ENCODE measurements around the gene P2RX1. TPM values are rescaled to one million over a fixed set of nuclear protein-coding genes. Genes with fewer than 3 reads are reported as not detected.

P2RX1 gene
- total RNA-seq, 4 donors from 2014 or later: 0.25 to 2.6 (median 1.2) TPM

- no peak overlapping the region for H3K4me3 ChIP-seq
- WGBS: 97% methylated on average over 2 of the region's 2 CpGs
- no peak overlapping the region for H3K27ac ChIP-seq
- no peak for DNase-seq (ENCODE audit: low spot score in 2 of 2)
- TF ChIP-seq POLR2A (IDR thresholded peaks at IDR 0.05) (no peak), EP300 (IDR thresholded peaks at IDR 0.05) (no peak), POLR2AphosphoS5 (IDR thresholded peaks at IDR 0.05) (no peak), CTCF (IDR thresholded peaks at IDR 0.05) (no peak)
- no peaks in the 10 kb centered on the region for H3K27me3 ChIP-seq
- H3K9me3 ChIP-seq: no peaks in the 10 kb centered on the region
- H3K4me1 ChIP-seq: peaks cover 27% of the 10 kb centered on the region
- no peaks in the 10 kb centered on the region for H3K36me3 ChIP-seq
Measured at GRCh38 chr17:3912827-3913226, 3.4 kb downstream of the P2RX1 start.

- no peak for DNase-seq (ENCODE audit: low spot score in 2 of 2)
- Histone ChIP-seq H3K27ac (no peak overlapping the region), H3K27me3 (no peaks in the 10 kb centered on the region), H3K9me3 (no peaks in the 10 kb centered on the region), H3K36me3 (no peaks in the 10 kb centered on the region), H3K4me3 (no peak overlapping the region), H3K4me1 (peaks cover 18% of the 10 kb centered on the region)
- WGBS: 54% methylated on average over 30 of the region's 30 CpGs
- no peak for TF ChIP-seq POLR2A (IDR thresholded peaks at IDR 0.05)
- no peak for TF ChIP-seq CTCF (IDR thresholded peaks at IDR 0.05)
- no peak for TF ChIP-seq EP300 (IDR thresholded peaks at IDR 0.05)
- no peak for TF ChIP-seq POLR2AphosphoS5 (IDR thresholded peaks at IDR 0.05)
Measured at GRCh38 chr17:3911271-3912053, 4.8 kb downstream of the P2RX1 start.

GRCh38 chr17:3910420-3911270 is 5.6 kb downstream of the P2RX1 start:
- no peaks in the 10 kb centered on the region for H3K9me3 ChIP-seq
- 76% methylated on average over 11 of the region's 11 CpGs for WGBS
- H3K4me3 ChIP-seq: no peak overlapping the region
- H3K27ac ChIP-seq: no peak overlapping the region
- no peaks in the 10 kb centered on the region for H3K27me3 ChIP-seq
- DNase-seq (ENCODE audit: low spot score in 2 of 2): no peak
- H3K36me3 ChIP-seq: no peaks in the 10 kb centered on the region
- TF ChIP-seq EP300 (IDR thresholded peaks at IDR 0.05): no peak
- no peak for TF ChIP-seq POLR2AphosphoS5 (IDR thresholded peaks at IDR 0.05)
- TF ChIP-seq POLR2A (IDR thresholded peaks at IDR 0.05): no peak
- TF ChIP-seq CTCF (IDR thresholded peaks at IDR 0.05): no peak
- peaks cover 12% of the 10 kb centered on the region for H3K4me1 ChIP-seq

- DNase-seq (ENCODE audit: low spot score in 2 of 2): no peak
- H3K9me3 ChIP-seq: no peaks in the 10 kb centered on the region
- H3K4me3 ChIP-seq: no peak overlapping the region
- H3K36me3 ChIP-seq: no peaks in the 10 kb centered on the region
- TF ChIP-seq CTCF (IDR thresholded peaks at IDR 0.05): no peak
- TF ChIP-seq EP300 (IDR thresholded peaks at IDR 0.05): no peak
- no peak for TF ChIP-seq POLR2AphosphoS5 (IDR thresholded peaks at IDR 0.05)
- TF ChIP-seq POLR2A (IDR thresholded peaks at IDR 0.05): no peak
- no peaks in the 10 kb centered on the region for H3K27me3 ChIP-seq
- H3K27ac ChIP-seq: no peak overlapping the region
- peaks cover 12% of the 10 kb centered on the region for H3K4me1 ChIP-seq
- WGBS: 96% methylated on average over 12 of the region's 12 CpGs
Measured at GRCh38 chr17:3909257-3909656, 7.0 kb downstream of the P2RX1 start.

Data from suprapubic skin (tissue), 4 donors.